GM18858 (cell line): Measurements from ENCODE around the gene STK39.

Source experiments
- ATAC-seq: cut with Tn5 transposase; IDR thresholded peaks from one replicate; pipeline ENCODE4 v1.9.1; 2021; ENCODE audit not compliant: unreplicated experiment

The STK39 gene

DNA sequence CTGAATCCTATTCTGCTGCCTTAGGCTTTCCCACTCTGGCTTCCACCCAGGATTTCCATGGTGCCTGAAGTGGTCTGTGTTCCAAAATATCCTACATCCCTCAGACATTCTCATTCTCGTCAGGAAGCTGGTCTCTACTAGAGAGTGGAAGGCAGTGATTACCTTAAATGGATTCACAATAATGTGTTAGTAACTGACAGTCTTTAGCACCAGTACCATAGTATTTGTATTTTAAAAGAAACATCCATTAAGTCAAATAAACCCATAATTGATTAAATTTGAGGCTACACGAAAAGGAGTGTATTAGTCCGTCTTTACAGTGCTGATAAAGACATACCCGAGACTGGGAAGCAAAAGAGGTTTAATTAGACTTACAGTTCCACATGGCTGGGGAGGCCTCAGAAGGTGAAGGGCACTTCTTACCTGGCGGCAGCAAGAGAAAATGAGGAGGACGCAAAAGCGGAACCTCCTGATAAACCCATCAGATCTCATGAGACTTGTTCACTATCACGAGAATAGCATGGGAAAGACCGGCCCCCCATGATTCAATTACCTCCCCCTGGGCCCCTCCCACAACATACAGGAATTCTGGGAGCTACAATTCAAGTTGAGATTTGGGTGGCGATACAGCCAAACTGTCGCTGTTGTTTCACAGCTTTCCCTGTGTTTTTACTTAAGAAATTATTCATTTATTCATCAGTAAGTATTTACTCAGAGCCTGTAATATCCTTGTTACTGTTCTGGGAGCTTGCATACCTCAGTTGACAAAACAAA is 306.5 kb downstream of the STK39 start:
- ATAC-seq, result no peak

DNA sequence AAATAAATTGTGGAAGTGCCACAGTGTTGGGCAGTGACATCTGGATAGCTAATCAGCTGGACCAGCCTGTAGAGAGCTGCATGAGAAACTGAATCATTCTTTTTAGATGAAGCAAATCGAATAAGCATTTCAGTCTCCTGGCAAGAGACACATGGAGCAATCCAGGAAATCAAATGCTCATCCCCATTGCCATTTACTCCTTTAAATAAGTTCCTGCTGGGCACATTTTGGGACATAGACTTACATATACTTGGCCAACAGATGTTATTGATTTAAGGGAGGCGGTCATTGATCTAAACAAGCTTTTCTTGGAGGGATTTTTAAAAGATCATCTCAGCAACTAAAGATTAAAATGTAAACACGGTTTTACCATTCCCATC is 307.1 kb downstream of the STK39 start:
- no peak for ATAC-seq

DNA sequence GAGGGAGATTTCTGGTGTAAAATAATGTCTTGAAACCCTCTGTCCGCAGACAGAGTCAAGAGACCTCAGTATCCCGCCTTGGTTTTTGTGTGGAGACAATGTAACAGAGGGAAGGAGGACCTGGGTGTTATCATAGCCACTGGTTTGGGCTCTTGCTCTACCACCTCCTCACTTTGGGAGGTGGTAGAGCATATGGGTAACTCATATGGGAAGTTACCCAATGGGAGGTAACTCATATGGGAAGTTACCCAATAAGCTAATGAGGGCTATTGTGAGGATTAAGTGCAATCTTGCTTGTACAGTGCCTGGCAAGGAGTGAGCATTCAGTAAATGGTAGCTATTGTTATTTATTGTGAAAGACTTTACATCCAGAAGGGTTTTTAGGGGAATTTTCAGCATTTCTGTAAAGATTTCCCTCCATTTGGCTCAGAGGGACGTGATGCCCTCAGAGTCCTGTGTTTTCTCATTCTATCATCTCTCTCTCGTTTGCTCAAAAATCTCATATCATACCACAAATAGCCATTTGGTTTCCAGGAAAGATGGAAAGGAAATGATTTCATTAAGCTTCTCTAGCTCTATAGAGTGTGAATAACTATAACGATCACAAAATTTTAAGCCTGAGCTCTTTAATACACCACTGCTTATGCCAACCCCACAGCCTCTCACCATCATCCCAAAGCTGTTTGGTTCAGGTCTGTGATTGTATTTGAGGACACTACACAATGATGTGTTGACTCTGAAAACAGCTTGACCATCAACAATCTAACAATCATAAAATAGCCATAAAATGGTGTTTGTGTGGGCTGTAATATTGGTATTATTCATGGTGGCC is 307.7 kb downstream of the STK39 start:
- no peak for ATAC-seq

DNA sequence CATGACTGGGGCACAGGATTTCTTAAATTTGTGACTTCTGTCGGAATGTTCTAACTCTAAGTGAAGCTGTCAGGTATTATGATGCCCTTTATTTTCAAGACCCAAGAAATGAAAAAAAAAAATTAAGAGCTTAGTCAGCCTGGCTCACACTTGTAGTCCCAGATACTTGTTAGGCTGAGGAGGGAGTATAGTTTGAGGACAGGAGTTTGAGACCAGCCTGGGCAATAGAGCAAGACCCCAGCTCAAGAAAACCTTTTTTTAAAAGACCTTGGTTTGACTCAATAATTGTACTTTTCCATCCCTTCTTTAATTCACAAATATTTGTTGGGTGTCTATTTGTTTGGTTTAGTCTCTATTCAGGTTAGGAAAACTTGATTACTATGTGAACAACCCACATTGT is 310.0 kb downstream of the STK39 start:
- ATAC-seq, result no peak

DNA sequence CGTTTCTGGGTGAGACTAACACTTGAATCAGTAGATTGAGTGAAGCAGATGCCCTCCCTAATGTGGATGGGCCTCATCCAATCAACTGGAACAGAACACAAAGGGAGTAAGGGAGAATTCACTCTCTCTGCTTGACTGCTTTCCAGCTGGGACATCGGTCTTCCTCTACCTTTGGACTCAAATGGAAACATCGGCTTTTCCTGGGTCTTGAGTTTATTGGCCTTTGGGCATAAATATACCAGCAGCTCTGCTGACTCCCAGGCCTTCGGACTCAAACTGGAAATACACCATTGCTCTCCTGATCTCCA is 311.6 kb downstream of the STK39 start:
- ATAC-seq, result no peak

DNA sequence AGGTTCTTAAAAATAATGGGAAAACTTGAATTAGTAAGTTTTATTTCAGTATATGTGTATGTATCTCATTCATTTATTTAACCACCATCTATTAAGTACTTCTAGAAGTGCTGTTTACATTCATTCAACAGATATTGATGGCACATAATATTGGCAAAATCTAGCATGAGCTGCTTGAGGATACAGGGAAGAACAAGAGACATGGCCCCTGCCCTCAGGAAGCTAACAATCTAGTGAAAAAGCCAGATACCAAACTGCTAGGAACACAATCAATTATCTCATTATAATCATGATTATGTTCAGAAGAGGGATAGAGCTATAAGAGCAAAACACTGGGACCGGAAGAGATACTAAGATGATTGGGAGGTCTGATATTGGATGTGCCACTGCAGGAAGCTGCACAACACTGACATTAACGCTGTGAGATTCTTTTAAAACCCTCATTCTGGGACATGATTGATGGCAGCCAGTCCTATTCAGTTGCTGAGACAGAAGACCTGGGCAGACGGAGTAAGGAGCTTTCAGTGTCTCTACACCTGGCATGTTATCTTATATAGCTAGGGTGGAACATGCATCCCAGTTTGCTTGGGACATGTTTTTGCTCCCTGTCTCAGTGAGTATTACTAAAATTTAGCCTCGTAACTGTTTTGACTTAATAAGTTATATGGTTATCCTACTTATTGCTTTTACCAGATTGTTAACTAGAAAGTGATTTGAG is 314.1 kb downstream of the STK39 start:
- no peak for ATAC-seq

DNA sequence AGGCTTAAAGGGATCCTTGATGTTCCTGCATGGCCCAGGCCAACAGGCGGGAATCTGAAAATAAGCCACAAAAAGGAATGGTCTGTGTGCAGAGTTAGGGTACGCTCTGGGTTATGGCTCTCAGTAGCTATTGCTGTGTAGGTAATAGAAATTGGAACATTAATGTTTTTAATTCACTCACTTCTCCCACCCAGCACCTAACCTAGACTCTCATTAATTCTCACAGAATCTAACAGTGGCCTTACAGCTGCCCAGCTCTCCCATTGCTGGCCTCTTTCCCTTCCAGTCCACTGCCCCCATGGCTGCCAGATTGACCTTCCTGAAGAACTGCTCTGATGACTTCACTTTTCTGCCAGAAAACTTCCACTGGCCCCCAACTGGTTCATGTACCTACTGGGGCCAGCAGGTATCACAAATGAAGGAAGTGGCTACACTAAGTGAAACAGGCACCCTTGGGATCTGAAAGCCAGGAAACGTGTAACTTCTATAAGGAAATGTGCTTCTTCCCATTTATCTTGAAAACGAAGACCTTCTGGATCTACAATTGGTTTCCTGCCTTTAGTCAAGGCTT is 315.2 kb downstream of the STK39 start:
- ATAC-seq, result no peak

DNA sequence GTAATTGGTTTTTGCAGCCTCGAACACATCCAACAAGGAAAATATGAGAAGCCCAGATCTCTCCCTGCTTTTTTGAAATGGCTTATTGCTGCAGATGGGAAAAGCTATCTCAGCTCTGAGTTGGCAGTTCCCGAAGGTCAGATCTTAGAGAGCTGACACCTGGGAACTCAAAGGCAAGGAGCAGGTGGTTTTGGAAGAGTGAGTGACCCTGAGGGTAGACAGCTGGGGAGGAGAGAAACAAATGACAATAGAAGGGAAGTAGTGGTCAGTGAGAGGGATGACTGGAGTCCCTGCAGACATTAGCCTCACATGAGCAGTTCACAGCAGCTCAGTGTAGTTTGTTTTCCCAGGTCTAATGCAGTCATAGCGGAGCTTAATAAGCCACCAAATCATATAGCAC is 317.9 kb downstream of the STK39 start:
- no peak for ATAC-seq

DNA sequence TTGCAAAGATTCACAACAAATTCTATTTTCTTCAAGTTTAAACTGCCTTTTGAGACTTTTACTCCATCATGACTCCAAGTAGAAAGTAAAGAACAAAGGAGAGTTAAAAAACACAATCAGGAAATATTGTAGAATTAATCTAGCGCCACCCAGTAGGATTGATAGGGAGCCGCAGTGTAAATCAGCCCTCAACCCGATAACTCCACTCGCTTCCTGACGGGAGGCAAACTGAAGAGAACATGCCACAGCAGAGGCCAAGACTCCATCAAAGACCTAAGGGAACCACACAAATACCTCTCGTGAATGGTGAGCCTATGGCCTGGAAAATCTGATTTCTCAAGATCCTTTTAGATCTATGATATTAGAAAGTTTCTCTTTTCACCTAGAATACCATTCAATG is 319.0 kb downstream of the STK39 start:
- ATAC-seq, result no peak

DNA sequence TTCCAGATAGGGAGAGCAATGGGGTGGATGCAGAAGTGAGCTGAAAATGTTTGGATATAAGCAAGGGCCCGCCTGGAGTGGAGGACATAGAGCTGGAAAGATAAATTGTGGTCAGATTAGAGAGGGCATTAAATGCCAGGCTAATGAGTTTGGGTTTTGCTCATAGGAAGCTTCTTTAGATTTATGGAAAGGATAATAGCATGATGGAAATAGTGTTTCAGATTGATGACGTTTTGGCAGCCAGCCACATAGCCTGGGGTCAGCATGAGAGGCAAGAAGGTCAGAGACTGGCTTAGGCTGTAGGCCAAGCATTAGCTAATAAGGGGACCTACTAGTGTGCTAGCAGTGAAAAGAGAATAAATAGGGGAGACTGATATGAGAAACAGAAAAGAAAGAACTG is 321.6 kb downstream of the STK39 start:
- ATAC-seq, result no peak

DNA sequence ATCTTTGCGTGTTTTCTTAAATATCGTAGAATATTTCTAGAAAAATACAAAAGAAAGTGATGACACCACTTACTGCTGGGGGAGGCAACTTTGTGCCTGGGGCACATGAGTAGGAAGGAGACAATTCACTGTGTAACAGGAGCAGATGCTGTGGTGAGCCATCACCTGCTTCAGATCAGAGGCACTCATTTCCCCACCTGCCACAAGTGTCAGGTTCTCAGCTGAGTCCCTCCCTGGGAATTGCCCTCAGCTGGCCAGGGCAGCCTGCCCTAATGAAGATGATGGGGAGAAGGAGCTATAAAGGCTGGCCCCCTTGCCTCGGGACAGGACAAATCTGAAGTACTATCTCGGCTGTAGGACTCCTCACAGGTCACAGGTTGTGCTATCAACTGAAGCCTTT is 322.8 kb downstream of the STK39 start:
- ATAC-seq, result no peak

DNA sequence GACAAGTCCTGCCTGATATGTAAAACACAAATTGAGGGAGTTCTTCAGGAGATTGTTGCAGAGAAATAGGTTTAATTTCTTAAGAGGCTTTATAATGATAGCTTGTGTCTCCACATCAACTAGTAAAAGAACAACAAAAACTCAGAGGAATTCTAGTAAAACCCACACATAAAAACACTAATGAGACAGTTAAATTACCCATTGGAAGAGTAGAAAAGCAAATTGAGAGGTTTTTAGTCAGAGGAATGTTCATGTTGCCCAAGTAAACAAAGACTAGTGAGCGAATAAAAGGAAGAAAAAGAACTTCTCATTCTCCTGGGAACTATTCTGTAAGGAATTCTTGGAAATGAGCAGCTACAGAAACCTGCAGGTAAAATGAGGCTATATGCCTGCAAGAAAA is 330.6 kb downstream of the STK39 start:
- ATAC-seq, result no peak

DNA sequence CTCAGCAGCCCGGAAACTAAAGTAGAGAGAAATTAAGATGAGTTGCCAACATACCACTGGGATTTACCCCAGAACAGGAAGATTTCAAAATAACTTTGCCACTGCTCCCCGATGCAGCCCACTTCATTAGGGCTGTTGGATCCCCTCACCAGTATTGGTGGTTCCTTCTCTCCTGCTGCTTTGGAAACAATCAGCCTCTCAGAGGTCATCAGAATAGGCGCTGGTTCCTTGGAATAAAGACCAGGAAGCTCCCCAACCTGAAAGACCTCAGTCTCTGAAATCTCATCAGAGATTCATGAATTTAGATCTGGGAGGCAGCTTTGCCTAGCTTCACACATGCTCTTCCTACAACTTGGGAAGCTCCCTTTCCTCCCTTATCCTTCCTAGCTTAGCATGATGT is 332.4 kb downstream of the STK39 start:
- no peak for ATAC-seq

DNA sequence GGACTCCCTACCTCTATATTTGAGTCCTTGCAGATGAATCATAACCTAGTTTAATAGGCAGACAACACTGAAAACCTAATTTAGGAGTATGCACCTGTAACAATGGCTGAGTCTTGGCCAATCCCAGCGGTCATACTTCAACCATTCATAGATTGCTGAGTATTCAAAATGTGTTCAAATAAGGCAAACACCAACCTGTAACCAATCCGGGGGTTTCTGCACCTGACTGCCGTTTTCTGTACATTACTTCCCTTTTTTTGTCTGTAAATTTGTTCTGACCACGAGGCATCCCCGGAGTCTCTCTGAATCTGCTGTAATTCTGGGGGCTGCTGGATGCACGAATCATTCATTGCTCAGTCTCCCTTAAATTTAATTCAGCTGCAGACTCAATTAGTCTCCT is 338.6 kb downstream of the STK39 start:
- ATAC-seq, result no peak

DNA sequence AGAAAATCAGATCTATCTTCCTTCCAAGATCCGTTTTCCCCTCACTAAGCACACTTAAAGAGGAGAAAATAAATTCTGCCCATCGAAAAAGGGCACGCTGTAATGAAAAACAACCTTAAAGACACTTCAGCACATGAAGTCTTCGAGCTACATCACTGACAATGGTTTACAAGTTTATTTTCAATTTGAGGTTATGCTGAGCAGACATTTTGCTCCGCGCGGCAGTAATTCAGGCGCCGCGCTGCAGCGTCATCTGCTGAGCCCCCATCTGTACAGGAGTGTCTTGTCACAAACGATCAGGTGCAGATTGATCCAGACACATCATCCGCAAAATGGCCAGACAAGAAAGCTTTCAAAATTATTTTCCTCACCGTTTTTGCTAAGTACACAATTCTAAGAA is 341.7 kb downstream of the STK39 start:
- ATAC-seq, result no peak
